Left colon (tissue), 2 donors: Measurements from ENCODE around the gene CREB3L2. TPM values are rescaled to one million over a fixed set of nuclear protein-coding genes. Genes with fewer than 3 reads are reported as not detected.
"Not testable (repeated sequence)": the region's sequence is repeated elsewhere in the genome, so short reads cannot be mapped to it uniquely, and the experiment has no call there.

Experiments
- ATAC-seq: fragments of 200-7000 bp; cut with Tn5 transposase; one replicate; pipeline ENCODE4 v1.9.1; 2020; ENCODE audit warnings: mild to moderate bottlenecking, moderate library complexity
- DNase-seq, 2 donors: peaks; one replicate each; pipeline ENCODE4 v3.0.0-alpha.2; 2020
- intact Hi-C, 2 donors: fragments of 100-400 bp; cut with DNase I in 1 of 2; cut with micrococcal nuclease in 1 of 2; formaldehyde crosslinking; loops; one replicate each; pipeline versions ENCODE4 v1.11.2 to v1.14.0; 2022; cut with DNase I, micrococcal nuclease
- total RNA-seq, 2 donors: library from RNA; stranded (reverse); fragmentation: NEBNext Ultra II Directional; extraction: Animal tissue kit (Norgen Biotek cat#: 25700); gene quantifications; one replicate each; pipeline ENCODE4 v1.2.1, GENCODE V29; 2021
- donor health status: DM: no; HTN: no; CAD: no.
- donor health status: DM: yes; HTN: yes; CAD: no.

The CREB3L2 gene
- total RNA-seq, 2 donors from 2014 or later, result 39.2 to 41.5 TPM

DNA sequence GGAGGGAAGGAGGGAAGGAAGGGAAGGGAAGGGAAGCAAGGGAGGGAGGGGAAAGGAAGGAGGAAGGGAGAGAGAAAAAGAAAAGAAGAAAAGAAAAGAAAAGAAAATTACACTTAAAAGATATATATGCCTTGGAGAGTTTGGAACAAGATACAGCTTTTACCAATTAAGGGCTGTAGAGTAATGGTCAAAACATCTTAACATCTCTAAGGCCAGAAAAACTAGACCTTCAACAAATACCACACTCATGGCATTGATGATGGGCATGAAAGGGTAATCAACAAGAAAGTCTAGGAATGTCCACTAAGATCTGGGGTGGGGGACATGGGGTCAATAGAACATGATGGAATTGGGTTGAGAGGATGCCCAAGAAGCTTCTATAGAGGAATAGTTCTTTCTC lies 74.5 kb downstream of the CREB3L2 start:
- ATAC-seq, result no peak
- DNase-seq, result no peak

DNA sequence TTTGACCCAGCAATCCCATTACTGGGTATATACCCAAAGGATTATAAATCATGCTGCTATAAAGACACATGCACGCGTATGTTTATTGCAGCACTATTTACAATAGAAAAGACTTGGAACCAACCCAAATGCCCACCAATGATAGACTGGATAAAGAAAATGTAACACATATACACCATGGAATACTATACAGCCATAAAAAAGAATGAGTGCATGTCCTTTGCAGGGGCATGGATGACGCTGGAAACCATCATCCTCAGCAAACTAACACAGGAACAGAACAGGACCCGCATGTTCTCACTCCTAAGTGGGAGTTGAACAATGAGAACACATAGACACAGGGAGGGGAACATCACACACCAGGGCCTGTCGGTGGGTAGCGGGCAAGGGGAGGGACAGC lies 75.7 kb downstream of the CREB3L2 start:
- intact Hi-C loops, DNase-seq, ATAC-seq: not testable (repeated sequence)

More for the DNA sequence above, 74.5 kb downstream of the CREB3L2 start:
- intact Hi-C loops, result no loop called here

GRCh38 chr7:137925754-137926153 lies 76.1 kb downstream of the CREB3L2 start:
- no peak for DNase-seq
- ATAC-seq, result no peak
- intact Hi-C loops, result no loop called here

DNA sequence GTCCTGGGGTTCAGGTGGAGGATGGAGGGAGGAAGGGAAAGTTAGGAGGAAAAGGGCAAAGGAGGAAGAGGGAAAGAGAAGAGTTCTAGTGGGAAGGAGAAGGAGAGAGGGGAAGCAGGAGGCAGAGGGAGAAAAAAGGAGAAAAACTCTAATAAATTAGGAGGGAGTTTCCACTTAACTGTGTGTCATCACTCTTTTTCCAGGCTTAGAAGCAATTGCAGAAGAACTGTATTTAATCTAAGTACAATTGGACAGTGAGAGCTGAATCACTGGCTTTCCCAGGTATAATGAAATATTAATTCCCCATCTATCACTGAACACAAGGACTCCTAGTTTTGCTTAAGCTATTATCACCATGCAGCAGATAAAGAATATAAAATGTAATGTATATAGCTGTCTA lies 76.8 kb downstream of the CREB3L2 start:
- intact Hi-C loops, result no loop called here
- ATAC-seq (no peak), DNase-seq (no peak)

- intact Hi-C loops, result no loop called here
- DNase-seq (no peak), ATAC-seq (no peak)
Observed at GRCh38 chr7:137923380-137923779, 78.5 kb downstream of the CREB3L2 start.

DNA sequence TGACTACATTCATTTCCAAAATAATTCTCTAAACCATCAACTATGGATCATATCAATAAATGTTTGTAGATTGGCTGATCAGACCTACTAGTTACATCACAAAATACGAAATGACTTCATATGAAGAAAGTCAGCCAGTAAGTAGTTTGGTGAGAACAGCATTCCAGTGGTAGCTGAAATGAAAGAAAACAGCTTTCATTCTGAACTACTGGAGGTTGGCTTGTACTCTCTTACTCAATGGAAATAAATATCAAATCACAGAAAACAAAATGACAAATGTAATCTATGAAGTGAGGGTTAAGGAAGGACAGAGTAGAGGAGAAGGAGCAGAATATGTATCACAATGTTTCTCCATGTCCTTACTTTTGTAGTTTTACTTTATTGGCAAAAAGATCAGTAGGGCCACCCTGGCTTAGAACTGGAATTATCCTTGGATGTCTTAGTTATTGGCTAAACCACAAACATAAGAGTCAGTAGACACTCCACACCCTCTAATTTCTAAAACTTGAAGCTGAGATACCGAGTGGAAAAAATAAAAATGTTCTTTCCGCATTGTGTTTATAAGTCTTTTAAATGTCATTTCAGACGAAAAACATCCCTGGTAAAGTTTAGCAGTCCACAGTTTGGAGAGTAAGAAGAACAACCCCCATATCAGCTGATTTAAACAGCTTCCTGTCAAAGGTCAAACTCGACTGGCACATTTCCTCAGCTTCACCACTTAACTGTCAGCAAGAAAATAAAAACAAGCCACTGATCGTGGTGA lies 81.1 kb downstream of the CREB3L2 start:
- DNase-seq (no peak), ATAC-seq (no peak)
- intact Hi-C loops, result no loop called here

DNA sequence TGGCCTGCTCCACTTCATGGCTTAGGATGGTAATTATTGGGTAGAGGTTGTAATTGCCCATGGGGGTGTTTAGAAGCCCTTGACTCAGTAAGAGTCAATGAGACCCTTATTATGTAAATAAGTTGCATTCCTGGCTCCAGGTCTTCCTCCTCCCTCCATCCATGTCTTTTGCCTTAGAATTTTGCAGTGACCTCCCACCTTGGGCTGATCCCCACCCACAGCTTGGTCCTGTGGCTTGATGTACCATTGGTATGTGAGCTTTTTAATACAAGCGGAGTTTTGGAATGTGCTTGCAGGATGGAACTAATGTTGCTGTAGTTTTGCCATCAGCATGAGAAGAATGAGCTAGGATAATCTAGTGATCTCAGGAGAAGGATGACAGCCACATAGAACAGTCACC lies 81.9 kb downstream of the CREB3L2 start:
- no peak for ATAC-seq

GRCh38 chr7:137916980-137917645 lies 84.8 kb downstream of the CREB3L2 start:
- intact Hi-C loops, result no loop called here
- ATAC-seq, result no peak
- DNase-seq, result no peak

More for the DNA sequence above, 81.9 kb downstream of the CREB3L2 start:
- intact Hi-C loops, result no loop called here
- no peak for DNase-seq

- DNase-seq (no peak), ATAC-seq (no peak)
- intact Hi-C loops, result no loop called here
Observed at GRCh38 chr7:137916564-137916963, 85.3 kb downstream of the CREB3L2 start.

DNA sequence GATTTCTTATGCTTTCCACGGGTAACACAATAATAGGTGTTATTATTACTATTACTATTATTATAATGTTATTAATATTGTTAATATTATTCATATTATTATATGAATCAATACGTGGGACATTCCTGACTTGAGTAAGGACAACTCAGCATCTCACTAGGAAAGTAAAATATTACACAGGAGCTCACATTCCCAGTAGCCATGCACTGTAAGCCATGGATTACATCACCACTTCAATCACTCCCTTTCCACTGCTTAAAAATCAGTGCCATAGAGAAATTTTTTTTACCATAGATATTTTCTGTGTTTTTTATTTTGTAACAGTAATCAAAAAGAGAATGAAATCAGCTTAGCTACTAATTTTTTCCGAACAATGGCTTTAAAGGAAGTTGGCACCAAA lies 86.6 kb downstream of the CREB3L2 start:
- ATAC-seq, result no peak
- intact Hi-C loops, result no loop called here
- no peak for DNase-seq

DNA sequence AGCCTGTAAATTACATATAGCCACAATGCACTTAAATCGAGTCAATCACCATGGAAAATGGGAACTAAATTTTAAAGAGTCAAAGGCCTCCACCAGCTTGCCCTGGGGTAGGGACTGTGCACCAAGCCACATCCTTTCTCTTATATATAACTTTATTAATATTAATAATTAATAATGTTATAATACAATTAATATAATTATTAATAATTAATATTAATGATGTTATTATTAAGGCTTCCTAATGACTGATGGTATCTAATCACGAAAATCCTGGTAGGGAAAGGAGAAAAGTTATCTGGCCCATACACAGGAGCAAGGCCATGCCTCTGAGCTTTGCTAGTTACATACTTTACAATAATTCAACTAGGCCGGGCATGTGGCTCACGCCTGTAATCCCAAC lies 87.9 kb downstream of the CREB3L2 start:
- ATAC-seq (no peak), DNase-seq (no peak)
- intact Hi-C loops, result no loop called here

DNA sequence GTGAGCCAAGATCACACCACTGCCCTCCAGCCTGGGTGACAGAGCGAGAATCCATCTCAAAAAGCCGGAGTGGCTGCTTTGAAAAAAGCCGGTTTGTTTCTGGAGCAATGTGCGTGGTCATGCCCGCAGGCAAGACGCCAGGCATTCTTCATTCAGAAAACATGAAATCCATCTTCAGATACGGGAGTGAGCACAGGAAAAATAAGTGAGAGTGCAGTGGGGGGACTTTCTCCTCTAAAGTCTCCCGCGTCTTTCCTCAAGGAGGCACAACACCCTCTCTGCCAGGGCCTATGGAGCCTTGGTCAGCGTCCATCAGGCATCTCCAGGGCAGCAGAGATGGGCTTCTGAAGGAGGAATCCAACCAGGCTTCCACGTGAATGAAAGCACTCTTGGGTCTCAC lies 92.8 kb downstream of the CREB3L2 start:
- ATAC-seq (no peak), DNase-seq (no peak)
- intact Hi-C loops, result loop anchor here in 1 of 2 donors (5.0 kb wide), 1 partner anchor 93 kb away; the partner anchor contains the start of gene CREB3L2

GRCh38 chr7:137908106-137908505 lies 93.8 kb downstream of the CREB3L2 start:
- DNase-seq (no peak), ATAC-seq (no peak)
- intact Hi-C loops, result loop anchor here in 1 of 2 donors (5.0 kb wide), 1 partner anchor 94 kb away; the partner anchor contains the start of gene CREB3L2

DNA sequence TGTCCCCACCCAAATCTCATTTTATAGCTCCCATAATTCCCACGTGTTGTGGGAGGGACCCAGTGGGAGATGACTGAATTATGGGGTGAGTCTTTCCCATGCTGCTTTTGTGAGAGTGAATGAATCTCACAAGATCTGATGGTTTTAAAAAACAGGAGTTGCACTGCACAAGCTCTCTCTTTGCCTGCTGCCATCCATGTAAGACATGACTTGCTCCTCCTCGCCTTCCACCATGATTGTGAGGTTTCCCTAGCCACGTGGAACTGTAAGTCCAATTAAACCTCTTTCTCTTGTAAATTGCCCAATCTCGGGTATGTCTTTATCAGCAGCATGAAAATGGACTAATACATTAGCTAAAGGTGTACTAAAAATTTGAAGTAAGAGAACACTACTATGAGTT lies 95.2 kb downstream of the CREB3L2 start:
- ATAC-seq, DNase-seq: not testable (repeated sequence)
- intact Hi-C loops, result loop anchor here in 1 of 2 donors (5.0 kb wide), 1 partner anchor 96 kb away; the partner anchor contains the start of gene CREB3L2

DNA sequence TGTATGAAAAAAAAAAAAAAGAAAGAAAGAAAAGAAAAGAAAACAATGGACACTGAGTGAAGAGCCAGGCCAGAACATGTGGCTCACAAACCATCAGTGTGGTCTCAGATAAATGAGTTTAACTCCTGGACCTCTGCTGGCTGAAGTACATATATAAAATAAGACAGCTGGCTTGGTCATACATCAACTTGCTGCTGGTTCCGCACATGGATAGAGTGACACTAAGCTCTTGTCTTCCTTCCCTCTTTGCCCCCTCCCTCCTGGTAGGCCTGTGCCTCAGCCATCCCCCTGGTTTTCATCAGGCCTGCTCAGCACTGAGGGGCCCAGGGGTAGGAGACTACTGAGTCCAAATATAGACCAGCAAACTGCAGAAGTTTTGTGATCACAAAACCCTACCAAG lies 97.1 kb downstream of the CREB3L2 start:
- intact Hi-C loops, result loop anchor here (2.0 to 5.0 kb wide), 2 partner anchors 97 to 104 kb away; partner anchors contain the start of gene CREB3L2 (in 1 of the 2)
- no peak for ATAC-seq
- DNase-seq, result no peak

DNA sequence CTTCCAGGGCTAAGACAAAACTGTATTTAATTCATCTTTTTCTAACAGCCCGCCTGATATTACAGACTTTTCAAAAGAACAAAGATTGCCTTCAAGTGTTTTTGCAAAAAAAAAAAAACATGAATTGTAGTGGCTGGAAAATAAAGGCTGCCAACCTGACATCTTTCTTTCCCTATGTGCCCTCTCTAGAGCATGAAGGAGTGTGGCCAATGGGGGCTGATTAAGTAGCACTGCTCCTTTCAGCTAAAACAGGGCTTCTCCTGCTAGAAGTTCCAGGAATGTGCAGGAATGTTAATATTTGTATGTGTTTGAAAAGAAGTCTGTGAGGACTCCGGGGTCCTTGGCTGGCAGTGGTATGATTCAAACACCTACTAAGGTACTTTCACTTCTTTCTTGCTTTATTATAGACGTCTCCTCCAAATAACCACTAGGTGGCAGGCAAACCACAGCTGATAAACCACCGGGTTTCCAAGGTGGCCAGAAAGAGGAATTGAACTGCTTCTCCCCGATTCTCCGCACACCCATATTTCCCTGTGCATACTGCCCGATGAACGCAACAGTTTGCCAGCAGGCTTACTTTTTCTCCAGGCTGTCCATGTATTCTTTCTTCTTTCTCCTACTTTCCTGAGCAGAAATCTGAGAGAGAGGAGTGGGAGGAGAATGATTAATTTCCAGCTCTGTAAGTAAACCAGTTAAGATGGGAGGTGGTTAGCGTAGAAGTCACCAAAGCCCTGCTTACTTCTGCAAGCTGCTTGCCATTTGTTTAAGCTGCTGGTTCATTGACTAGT lies 98.3 kb downstream of the CREB3L2 start:
- ATAC-seq (peak; percentile 73), DNase-seq (peak; percentile 45 to 56)
- intact Hi-C loops, result loop anchor here in 1 of 2 donors (2.0 kb wide), 1 partner anchor 105 kb away; no protein-coding TSS in a partner anchor

- no peak for ATAC-seq
- DNase-seq, result no peak
- intact Hi-C loops, result no loop called here
Observed at GRCh38 chr7:137900137-137900536, 101.7 kb downstream of the CREB3L2 start.

DNA sequence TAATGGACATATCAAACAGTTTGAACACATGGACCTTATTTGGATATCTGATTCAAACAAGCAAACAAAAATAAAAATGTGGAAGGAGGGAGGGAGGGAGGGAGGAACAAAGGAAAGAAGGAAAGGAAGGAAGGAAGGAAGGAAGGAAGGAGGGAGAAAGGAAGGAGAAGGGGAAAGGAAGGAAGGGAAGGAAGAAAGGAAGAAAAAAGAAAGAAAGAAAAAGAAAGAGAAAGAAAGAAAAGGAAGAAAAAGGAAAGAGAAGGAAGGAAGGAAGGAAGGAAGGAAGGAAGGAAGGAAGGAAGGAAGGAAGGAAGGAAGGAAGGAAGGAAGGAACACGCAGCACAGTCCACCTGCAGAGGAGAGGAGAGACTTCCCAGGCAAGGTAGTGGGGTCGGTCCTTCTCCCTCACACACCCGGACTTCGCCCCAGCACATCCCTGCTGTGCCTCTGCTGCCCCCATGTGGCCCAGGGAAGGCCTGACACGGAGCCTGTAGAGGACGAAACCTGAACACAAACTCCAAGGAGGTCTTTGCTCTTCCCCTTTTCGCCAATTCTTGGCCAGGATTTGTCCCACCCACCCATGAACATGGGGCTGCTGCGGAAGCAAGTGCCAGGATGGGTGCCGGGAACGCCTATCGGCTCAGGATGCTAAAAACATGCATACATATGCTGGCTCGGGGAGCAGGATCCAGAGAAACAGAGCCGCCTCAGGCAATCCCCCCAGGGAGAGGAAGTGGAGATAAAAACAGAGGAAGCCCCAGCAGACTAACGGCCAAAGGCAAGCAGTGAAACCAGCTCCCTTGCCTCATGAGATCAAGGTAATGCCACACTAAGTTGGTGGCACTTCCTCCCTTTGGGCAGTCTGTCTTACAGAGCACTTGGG lies 102.8 kb downstream of the CREB3L2 start:
- ATAC-seq (peak; percentile 97), DNase-seq (peak; percentile 65 to 86)
- intact Hi-C loops, result loop anchor here (5.0 to 10.0 kb wide), 2 partner anchors 244 to 247 kb away; no protein-coding TSS in a partner anchor
